Chondrocyte (in vitro differentiated cells): ENCODE measurements around the gene RNLS. TPM values are rescaled to one million over a fixed set of nuclear protein-coding genes. Genes with fewer than 3 reads are reported as not detected.

Experiments used
- DNase-seq: peaks from one replicate; pipeline ENCODE4 v3.0.0; 2021; ENCODE audit warnings: mixed read lengths, low spot score
- H3K27ac Mint-ChIP-seq: one replicate; pipeline ENCODE4 v1.8.0; 2021; ENCODE audit warnings: mild to moderate bottlenecking, moderate library complexity, mixed read lengths; ENCODE audit not compliant: unreplicated experiment
- H3K27me3 Mint-ChIP-seq: 2 replicates; pipeline ENCODE4 v1.8.0; 2021; ENCODE audit warnings: low read depth, mixed read lengths
- H3K36me3 Mint-ChIP-seq: 2 replicates; pipeline ENCODE4 v1.8.0; 2021; ENCODE audit warnings: low read depth, mixed read lengths
- H3K4me1 Mint-ChIP-seq: 2 replicates; pipeline ENCODE4 v1.8.0; 2021; ENCODE audit warnings: low read depth, mild to moderate bottlenecking, mixed read lengths
- H3K4me3 Mint-ChIP-seq: one replicate; pipeline ENCODE4 v1.8.0; 2021; ENCODE audit warnings: mild to moderate bottlenecking, moderate library complexity, mixed read lengths; ENCODE audit not compliant: unreplicated experiment
- H3K9me3 Mint-ChIP-seq: 2 replicates; pipeline ENCODE4 v1.8.0; 2021; ENCODE audit warnings: low read depth, mixed read lengths
- total RNA-seq: library from RNA; stranded (reverse); gene quantifications from 3 replicates; pipeline ENCODE4 v1.2.1, GENCODE V29; 2021
- TF ChIP-seq, protein P1 (sequence below): fragments of 200-600 bp; sonication (generic); IDR thresholded peaks from 2 replicates; pipeline ENCODE4 v1.5.0; 2021; ENCODE audit warnings: antibody characterized with exemption, mild to moderate bottlenecking, moderate library complexity

The RNLS gene
- total RNA-seq, 1 donor from 2014 or later = 5.1 TPM

DNA sequence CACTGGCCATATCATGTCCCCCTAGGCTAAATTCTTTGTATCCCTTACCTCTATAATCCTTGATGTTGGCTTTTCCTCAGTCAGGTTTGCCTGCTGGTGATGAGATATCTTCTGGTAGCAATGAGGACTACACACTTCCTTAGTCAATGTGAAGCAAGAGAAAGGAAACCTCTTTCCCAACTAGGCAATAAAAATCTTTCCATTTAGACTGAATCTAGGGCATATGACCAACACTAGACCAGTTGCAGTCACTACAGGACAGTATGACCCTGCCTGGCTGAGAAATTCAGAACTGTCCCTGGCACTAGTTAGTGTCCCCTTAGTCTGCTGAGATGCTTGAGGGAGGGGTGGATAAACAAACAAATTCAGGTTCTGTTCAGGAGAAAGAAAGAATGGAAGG, 142.6 kb downstream of the RNLS start:
- Mint-ChIP-seq H3K36me3 (peaks cover 5% of the 10 kb centered on the region), H3K9me3 (peaks cover 16% of the 10 kb centered on the region), H3K27ac (no peak overlapping the region), H3K4me3 (no peak overlapping the region), H3K4me1 (no peaks in the 10 kb centered on the region), H3K27me3 (peaks cover 5% of the 10 kb centered on the region)
- TF ChIP-seq, protein P1, sequence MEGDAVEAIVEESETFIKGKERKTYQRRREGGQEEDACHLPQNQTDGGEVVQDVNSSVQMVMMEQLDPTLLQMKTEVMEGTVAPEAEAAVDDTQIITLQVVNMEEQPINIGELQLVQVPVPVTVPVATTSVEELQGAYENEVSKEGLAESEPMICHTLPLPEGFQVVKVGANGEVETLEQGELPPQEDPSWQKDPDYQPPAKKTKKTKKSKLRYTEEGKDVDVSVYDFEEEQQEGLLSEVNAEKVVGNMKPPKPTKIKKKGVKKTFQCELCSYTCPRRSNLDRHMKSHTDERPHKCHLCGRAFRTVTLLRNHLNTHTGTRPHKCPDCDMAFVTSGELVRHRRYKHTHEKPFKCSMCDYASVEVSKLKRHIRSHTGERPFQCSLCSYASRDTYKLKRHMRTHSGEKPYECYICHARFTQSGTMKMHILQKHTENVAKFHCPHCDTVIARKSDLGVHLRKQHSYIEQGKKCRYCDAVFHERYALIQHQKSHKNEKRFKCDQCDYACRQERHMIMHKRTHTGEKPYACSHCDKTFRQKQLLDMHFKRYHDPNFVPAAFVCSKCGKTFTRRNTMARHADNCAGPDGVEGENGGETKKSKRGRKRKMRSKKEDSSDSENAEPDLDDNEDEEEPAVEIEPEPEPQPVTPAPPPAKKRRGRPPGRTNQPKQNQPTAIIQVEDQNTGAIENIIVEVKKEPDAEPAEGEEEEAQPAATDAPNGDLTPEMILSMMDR = no peak
- DNase-seq = no peak

DNA sequence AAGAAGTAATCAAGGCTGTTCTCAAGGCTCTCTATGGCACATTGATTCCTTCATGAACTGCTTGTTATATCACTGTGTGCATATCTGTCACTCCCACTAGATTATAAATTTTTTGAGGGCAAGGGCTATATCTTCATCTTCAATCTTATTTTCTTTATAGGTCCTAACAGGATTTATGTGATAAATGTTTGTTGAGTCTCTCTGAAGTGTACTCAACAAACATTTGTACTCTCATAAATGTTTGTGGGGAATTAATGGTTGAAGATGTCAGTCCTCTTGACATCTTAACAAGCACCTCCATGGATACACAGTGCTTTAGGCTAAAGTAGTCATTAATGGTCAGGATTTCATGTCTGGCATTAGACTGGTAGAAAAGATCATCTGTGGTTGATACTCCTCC, 143.2 kb downstream of the RNLS start:
- H3K27me3 Mint-ChIP-seq = peaks cover 5% of the 10 kb centered on the region
- DNase-seq = no peak
- H3K4me3 Mint-ChIP-seq = no peak overlapping the region
- H3K27ac Mint-ChIP-seq = no peak overlapping the region
- TF ChIP-seq, protein P1 = no peak
- H3K9me3 Mint-ChIP-seq = peaks cover 13% of the 10 kb centered on the region
- peaks cover 5% of the 10 kb centered on the region for H3K36me3 Mint-ChIP-seq
- H3K4me1 Mint-ChIP-seq = no peaks in the 10 kb centered on the region

GRCh38 chr10:88437411-88437810, 145.7 kb downstream of the RNLS start:
- no peak overlapping the region for H3K27ac Mint-ChIP-seq
- no peak for DNase-seq
- peaks cover 2% of the 10 kb centered on the region for H3K36me3 Mint-ChIP-seq
- H3K9me3 Mint-ChIP-seq = peaks cover 3% of the 10 kb centered on the region
- TF ChIP-seq, protein P1 = no peak
- no peaks in the 10 kb centered on the region for H3K4me1 Mint-ChIP-seq
- H3K27me3 Mint-ChIP-seq = no peaks in the 10 kb centered on the region
- no peak overlapping the region for H3K4me3 Mint-ChIP-seq

GRCh38 chr10:88433565-88434186, 149.4 kb downstream of the RNLS start:
- no peak overlapping the region for H3K27ac Mint-ChIP-seq
- H3K9me3 Mint-ChIP-seq = peaks cover 10% of the 10 kb centered on the region
- H3K36me3 Mint-ChIP-seq = peaks cover 3% of the 10 kb centered on the region
- no peaks in the 10 kb centered on the region for H3K27me3 Mint-ChIP-seq
- no peak overlapping the region for H3K4me3 Mint-ChIP-seq
- TF ChIP-seq, protein P1 = no peak
- peaks cover 3% of the 10 kb centered on the region for H3K4me1 Mint-ChIP-seq
- no peak for DNase-seq

- H3K27ac Mint-ChIP-seq = no peak overlapping the region
- no peaks in the 10 kb centered on the region for H3K27me3 Mint-ChIP-seq
- TF ChIP-seq, protein P1 = no peak
- H3K36me3 Mint-ChIP-seq = peaks cover 3% of the 10 kb centered on the region
- no peak for DNase-seq
- H3K4me1 Mint-ChIP-seq = peaks cover 8% of the 10 kb centered on the region
- H3K4me3 Mint-ChIP-seq = no peak overlapping the region
- H3K9me3 Mint-ChIP-seq = peaks cover 10% of the 10 kb centered on the region
Measured at GRCh38 chr10:88431103-88431502, 152.0 kb downstream of the RNLS start.
